GM12878 (cell line): ENCODE results near the gene PRKCE. TPM values are rescaled to one million over a fixed set of nuclear protein-coding genes. Genes with fewer than 3 reads are reported as not detected.

ENCODE experiments used
- ATAC-seq: fragments of 200-7000 bp; cut with Tn5 transposase; 3 replicates; pipeline ENCODE4 v1.9.1; 2020; ENCODE audit warnings: mild to moderate bottlenecking, moderate library complexity
- BruUV-seq: library from RNA; stranded (reverse); fragments of 400-500 nt; replicated peaks from 2 replicates; lab custom pipeline; 2021; lab: Mats Ljungman, UMichigan
- CTCF ChIA-PET: fragments of 300-600 bp; sonication (Branson Sonifier 250); formaldehyde crosslinking; extraction: SDS; loops from one replicate; lab custom pipeline; 2021; ENCODE audit warnings: inconsistent platforms; lab: Yijun Ruan, JAX
- POLR2A ChIA-PET: fragments of 350-600 bp; formaldehyde crosslinking; extraction: SDS; loops from one replicate; lab custom pipeline; 2021; ENCODE audit warnings: inconsistent platforms; lab: Charles Lee
- RAD21 ChIA-PET: fragments of 300-600 bp; sonication (Branson Sonifier 250); formaldehyde crosslinking; loops from one replicate; lab custom pipeline; 2023; ENCODE audit warnings: antibody characterized with exemption; ENCODE audit not compliant: unreplicated experiment; lab: Charles Lee
- SMC1A ChIA-PET: fragments of 300-600 bp; sonication (Branson Sonifier 250); formaldehyde crosslinking; loops from one replicate; lab custom pipeline; 2023; ENCODE audit not compliant: unreplicated experiment, uncharacterized antibody; lab: Charles Lee
- DNase-seq: peaks from one replicate; pipeline ENCODE4 v3.0.0-alpha.2; 2011; ENCODE audit warnings: low read depth, low spot score
- FAIRE-seq: peaks from 3 replicates; lab custom pipeline; 2011; peaks lifted over from hg19 to GRCh38; lab: Jason Lieb, UNC
- H2AFZ ChIP-seq: 2 replicates; pipeline ENCODE4 v1.6.0; 2011; ENCODE audit warnings: low read depth, low read length, control low read depth; ENCODE audit not compliant: control insufficient read depth
- H3K27ac ChIP-seq: 2 replicates; pipeline ENCODE4 v1.5.1; 2011; ENCODE audit warnings: control low read depth; ENCODE audit not compliant: control insufficient read depth, insufficient read depth
- H3K27me3 ChIP-seq, 2 experiments: replicated peaks in 1 of 2; 2 replicates each; pipeline versions ENCODE4 v1.6.0 to v1.6.1; 2011; ENCODE audit warnings: low read length in 1 of 2; ENCODE audit not compliant: control insufficient read depth in 2 of 2, insufficient read depth in 2 of 2
- H3K36me3 ChIP-seq, 2 experiments: 2 replicates each; pipeline ENCODE4 v1.5.1; 2011; ENCODE audit warnings: low read length in 1 of 2; ENCODE audit not compliant: control insufficient read depth in 2 of 2, insufficient read depth in 2 of 2
- H3K4me1 ChIP-seq: 2 replicates; pipeline ENCODE4 v1.6.1; 2011; ENCODE audit warnings: mild to moderate bottlenecking, low read length, moderate library complexity, mixed read lengths; ENCODE audit not compliant: control insufficient read depth, insufficient read depth
- H3K4me2 ChIP-seq: 2 replicates; pipeline ENCODE4 v1.6.0; 2011; ENCODE audit warnings: control low read depth; ENCODE audit not compliant: control insufficient read depth, insufficient read depth
- H3K4me3 ChIP-seq: fragments of 200-600 bp; sonication (generic); 2 replicates; pipeline ENCODE4 v1.5.1; 2016
- H3K79me2 ChIP-seq: 2 replicates; pipeline ENCODE4 v1.6.0; 2011; ENCODE audit warnings: low read length; ENCODE audit not compliant: control insufficient read depth, insufficient read depth
- H3K9ac ChIP-seq: 2 replicates; pipeline ENCODE4 v1.8.0; 2011; ENCODE audit warnings: low read length, control low read depth, mixed read lengths; ENCODE audit not compliant: control insufficient read depth, insufficient read depth
- H3K9me3 ChIP-seq: replicated peaks from 3 replicates; pipeline ENCODE4 v1.5.1; 2011; ENCODE audit warnings: mild to moderate bottlenecking, low read length; ENCODE audit not compliant: control insufficient read depth, insufficient read depth
- H4K20me1 ChIP-seq: 2 replicates; pipeline ENCODE4 v1.6.0; 2011; ENCODE audit not compliant: control insufficient read depth, insufficient read depth
- CBX3 ChIP-seq: fragments of 200-600 bp; sonication (generic); IDR thresholded peaks from 2 replicates; pipeline ENCODE4 v1.6.1; 2016; ENCODE audit warnings: low read depth, borderline replicate concordance
- IRF5 ChIP-seq: fragments of 450-650 bp; IDR thresholded peaks from 2 replicates; pipeline ENCODE4 v1.6.1; 2017; ENCODE audit warnings: borderline replicate concordance
- WGBS: methylation state at CpG from one replicate; pipeline ENCODE4 v1.1.6; 2016; ENCODE audit warnings: low lambda C conversion rate; ENCODE audit not compliant: insufficient replicate concordance, insufficient coverage; ENCODE audit errors: missing lambda C conversion rate; 5-methylcytosine and 5-hydroxymethylcytosine counted together
- in situ Hi-C: fragments of 300-500 bp; cut with MboI; formaldehyde crosslinking; loops from 9 replicates; pipeline ENCODE4 v1.14.3; 2018; ENCODE audit warnings: mixed read lengths
- intact Hi-C: fragments of 100-400 bp; cut with micrococcal nuclease; formaldehyde crosslinking; loops from one replicate; pipeline ENCODE4 v1.14.2; 2022; ENCODE audit not compliant: unreplicated experiment
- polyA plus RNA-seq, 11 experiments: library from polyadenylated mRNA; depleted of rRNA in 4 of 11; unstranded in 6 of 11; stranded (reverse) in 5 of 11; fragments of >200 nt; fragmentation: Nextera tagmentation in 4 of 11; fragmentation: Illumina TruSeq in 1 of 11; extraction: Ambion mirVana in 4 of 11; extraction: Trizol in 1 of 11; gene quantifications; 1 replicate in 1 of 11; 2 replicates in 10 of 11; pipeline versions ENCODE4 v1.2.1 to v1.2.3, GENCODE V29; 2011 to 2016; ENCODE audit warnings: inconsistent platforms in 2 of 11, missing spikeins in 2 of 11, low read depth in 1 of 11
- total RNA-seq, 4 experiments: library from RNA; depleted of rRNA in 3 of 4; stranded (reverse); fragments of >200 nt in 3 of 4; fragmentation: Illumina TruSeq in 1 of 4; extraction: Trizol in 1 of 4; gene quantifications; 2 replicates each; pipeline versions ENCODE4 v1.2.1 to v1.2.3, GENCODE V29; 2013 to 2021
- TF ChIP-seq, protein P1 (sequence below): IDR thresholded peaks from 2 replicates; pipeline ENCODE4 v1.6.1; 2011; ENCODE audit warnings: low read depth, mild to moderate bottlenecking, low read length, moderate library complexity, borderline replicate concordance; ENCODE audit errors: extremely low read depth

The PRKCE gene
- total and polyA plus RNA-seq, 10 of the 15 experiments (the other 5 are each of a cell fraction or from before 2014, with no cell fraction given): 2.6 to 28.2 (median 11.3) TPM

GRCh38 chr2:45774688-45775244 lies 123.3 kb downstream of the PRKCE start:
- Histone ChIP-seq H2AFZ (no peak overlapping the region), H3K4me1 (no peaks in the 10 kb centered on the region), H3K27ac (no peak overlapping the region), H3K4me3 (no peak overlapping the region), H3K9ac (no peak overlapping the region), H3K9me3 (no peaks in the 10 kb centered on the region; the same call in 2 of the 3 replicates), H3K4me2 (no peak overlapping the region), H3K79me2 (no peaks in the 10 kb centered on the region; the same call in 1 of the 2 replicates), H4K20me1 (no peaks in the 10 kb centered on the region), H3K27me3 (no peaks in the 10 kb centered on the region), H3K36me3 (no peaks in the 10 kb centered on the region; a peak in 1 of 4 replicates)
- ChIA-PET RAD21 (no interaction called here), POLR2A (interaction anchor here (1.0 kb wide), 1 partner anchor 31 kb away, joined by 3 read pairs; no protein-coding TSS in a partner anchor), SMC1A (interaction anchor here (1.1 to 2.7 kb wide), 2 partner anchors 105 to 130 kb away, joined by 3 to 10 read pairs; no protein-coding TSS in a partner anchor), CTCF (no interaction called here)
- FAIRE-seq: no peak
- in situ Hi-C loops: loop anchor here (5.0 kb wide), 1 partner anchor 127 kb away; no protein-coding TSS in a partner anchor
- intact Hi-C loops: no loop called here
- no peak for ATAC-seq
- no peak for DNase-seq
- TF ChIP-seq IRF5 (no peak), CBX3 (no peak)
- TF ChIP-seq, protein P1, sequence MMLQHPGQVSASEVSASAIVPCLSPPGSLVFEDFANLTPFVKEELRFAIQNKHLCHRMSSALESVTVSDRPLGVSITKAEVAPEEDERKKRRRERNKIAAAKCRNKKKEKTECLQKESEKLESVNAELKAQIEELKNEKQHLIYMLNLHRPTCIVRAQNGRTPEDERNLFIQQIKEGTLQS: no peak
- BruUV-seq: no TSS peak
- WGBS: 34% methylated on average over 10 of the region's 10 CpGs
